Hepatocyte (in vitro differentiated cells): ENCODE measurements around the gene SPAG4.

ENCODE experiments used
- CTCF ChIP-seq: fragments of 200-600 bp; sonication (generic); IDR thresholded peaks from 2 replicates; pipeline ENCODE4 v1.5.1; 2016; ENCODE audit warnings: antibody characterized with exemption, mild to moderate bottlenecking; ENCODE audit not compliant: poor library complexity
- EZH2phosphoT487 ChIP-seq: fragments of 200-600 bp; sonication (generic); IDR thresholded peaks from one replicate; pipeline ENCODE4 v1.6.1; 2018; ENCODE audit warnings: antibody characterized with exemption, mild to moderate bottlenecking, low read depth, moderate library complexity; ENCODE audit not compliant: unreplicated experiment, severe bottlenecking

GRCh38 chr20:35669681-35670080 lies 54.1 kb downstream of the SPAG4 start:
- TF ChIP-seq EZH2phosphoT487 (no peak), CTCF (no peak)
